Hematopoietic multipotent progenitor cell treated with erythropoietin and hydrocortisone succinate and interleukin-3 and kit ligand, for 6 days (in vitro differentiated cells): ENCODE data around the gene ALDH1B1.

Experiments
- DNase-seq: peaks from one replicate; pipeline ENCODE4 v3.0.0-alpha.2; 2015

Gene ALDH1B1

DNA sequence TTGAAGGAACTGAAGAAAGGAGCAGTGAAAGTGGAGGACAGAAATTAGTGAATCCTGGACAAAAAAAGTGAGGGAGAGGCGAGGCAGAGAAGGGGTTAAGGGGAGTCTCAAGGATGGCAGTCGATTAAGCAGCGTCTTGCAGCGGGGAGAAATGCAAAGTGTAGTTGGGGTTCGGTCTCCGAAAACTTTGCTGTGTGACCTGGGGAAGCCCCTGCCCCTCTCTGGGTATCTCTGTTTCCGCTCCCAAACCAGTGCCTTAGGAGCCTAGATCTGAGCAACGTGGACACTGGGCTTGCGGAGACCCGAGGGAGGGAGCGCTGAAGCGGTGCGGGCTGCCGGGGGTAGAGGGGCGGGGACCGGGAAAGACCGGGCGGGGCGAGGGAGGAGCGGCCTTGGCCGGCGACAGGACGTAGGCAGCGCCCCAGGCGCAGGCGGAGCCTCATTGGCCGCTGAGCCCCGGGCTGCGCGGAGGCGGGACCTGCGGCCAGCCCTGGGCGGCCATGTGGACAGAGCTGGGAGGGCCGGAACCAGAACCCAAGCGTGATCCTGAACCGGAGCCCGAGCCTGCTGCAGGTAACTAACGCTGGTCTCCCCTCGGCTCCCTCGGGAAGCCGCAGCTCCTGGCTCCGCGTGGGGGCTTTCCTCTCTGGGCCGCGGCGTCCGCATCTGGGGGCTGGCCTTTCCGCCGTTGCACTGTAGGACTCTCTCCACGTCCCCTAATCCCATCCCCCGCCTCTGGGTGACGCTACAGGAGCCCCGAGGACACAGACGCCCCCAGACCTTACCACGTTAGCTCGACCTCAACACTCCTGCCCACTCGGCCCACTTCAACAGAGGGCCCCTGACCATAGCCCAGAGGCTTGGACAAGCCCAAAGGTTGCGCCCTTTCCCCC is at the start of gene ALDH1B1:
Gene ALDH1B1, plus strand, starts transcription at position 468 of the 893 bp plus-strand sequence. CDS start 3,047 bp downstream, outside the sequence.
- DNase-seq: peak; percentile 91

DNA sequence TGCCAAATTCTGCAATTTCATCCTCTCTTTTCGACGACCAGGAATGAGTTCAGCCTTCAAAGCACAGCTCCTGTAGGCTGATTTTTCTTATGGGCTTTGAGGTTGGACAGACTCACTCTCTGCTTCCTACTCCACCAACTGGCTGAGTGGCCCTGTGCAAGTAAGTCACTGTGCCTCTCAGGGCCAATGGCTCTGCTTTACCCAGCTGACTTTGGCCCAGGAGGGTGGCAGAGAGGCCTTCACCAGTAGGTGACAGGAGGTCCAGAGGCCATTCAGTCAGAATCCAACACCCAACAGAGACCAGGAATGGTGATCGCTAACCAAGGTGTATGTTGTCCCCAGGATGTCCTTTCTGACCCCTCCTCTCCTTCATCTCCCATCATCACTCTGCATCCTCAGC is 49.5 kb upstream of the ALDH1B1 start:
- DNase-seq: no peak

DNA sequence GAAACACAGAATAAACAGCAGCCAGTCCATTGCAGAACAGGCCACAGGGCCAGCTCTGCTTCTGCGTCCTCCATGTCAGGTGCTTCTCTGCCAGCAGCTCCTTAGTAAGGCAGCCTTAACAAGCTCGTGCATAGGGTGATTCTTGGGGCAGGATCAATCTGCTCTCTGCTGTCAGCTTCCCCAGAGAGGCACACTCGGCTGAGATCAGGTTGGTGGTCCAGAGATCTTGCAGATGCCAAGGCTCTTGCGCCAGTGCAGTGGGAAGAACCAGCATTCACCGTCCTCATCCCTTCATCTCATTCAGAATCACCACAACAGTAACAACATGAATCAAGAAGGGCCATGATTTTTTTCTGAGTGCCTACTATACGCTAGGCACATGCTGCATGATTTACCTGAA is 49.0 kb upstream of the ALDH1B1 start:
- DNase-seq: no peak

DNA sequence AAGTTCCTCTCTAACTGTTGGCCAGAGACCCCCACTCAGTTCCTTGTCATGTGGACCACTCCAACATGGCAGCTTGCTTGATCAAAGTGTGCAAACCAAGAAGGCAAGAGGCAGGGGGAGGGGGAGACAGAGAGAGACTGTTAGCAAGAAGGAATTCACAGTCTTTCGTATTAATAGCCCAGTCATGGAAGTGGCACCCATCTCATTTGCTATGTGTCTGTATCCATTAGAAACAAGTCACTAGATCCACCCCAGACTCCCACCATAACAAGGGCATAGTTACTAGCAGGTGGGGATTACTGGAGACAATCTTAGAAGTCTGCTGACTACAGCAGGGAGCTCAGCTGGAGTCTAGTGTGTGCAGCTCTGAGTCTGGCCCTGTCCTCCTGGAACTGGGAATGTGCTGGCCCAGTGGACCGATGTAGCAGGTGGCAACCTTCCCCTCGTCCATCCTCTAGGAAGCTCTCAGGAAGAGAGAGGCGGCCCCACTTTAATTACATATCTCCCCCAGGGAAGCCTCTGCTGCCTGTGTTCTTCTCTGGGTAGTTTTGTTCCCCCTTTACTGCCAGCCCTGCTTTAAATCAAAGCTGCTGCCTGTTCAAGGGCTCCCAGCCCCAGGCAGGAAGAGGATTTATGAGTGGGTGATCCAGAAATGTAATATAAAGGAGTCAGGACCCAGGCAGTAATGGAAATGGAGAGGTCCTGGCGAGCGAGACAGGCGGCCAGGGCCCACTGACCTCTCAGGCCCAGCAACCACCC is 47.8 kb upstream of the ALDH1B1 start:
- DNase-seq: no peak

DNA sequence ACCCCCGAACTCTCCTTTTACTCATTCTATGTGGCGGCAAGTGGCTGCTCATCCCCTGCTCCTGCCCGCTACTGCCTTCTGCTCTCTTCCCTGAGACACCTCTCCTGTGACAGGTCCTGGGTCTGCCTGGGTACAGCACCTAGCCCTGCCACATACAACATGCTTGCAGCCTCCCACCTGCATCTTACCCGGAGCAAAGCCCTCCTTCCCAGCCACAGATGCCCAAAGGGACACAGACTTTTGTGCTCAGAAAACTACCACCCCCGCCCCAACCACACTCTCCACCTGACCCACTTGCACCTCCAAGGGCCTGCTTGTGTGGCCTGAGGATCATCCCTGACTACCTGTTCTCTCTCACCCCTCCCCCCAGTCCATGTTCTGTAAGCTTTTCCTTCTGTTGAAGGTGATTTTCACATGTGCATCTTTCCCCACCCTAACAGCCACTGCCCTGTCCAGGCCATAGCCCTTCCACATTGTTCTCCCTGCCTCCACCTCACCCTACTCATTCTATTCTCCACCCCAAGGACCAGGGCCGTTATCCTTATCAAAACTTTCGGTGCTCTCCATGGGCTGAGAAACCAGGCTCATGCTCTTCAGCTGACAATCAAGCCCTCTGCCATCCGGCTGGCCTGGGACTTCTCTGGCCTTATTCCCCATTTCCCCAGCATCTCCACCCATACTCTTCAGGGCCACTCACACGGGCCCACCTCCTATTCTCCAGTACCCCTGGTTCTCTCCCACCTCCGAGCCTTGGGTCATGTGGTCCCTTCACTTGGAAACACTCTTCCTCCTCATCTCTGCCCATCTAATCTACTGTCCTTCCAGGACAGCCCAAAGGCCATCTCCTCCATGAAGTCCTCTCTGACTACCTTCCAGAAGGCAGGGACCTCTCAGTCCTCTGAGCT is 46.4 kb upstream of the ALDH1B1 start:
- DNase-seq: no peak

GRCh38 chr9:38346811-38347210 is 45.7 kb upstream of the ALDH1B1 start:
- no peak for DNase-seq

DNA sequence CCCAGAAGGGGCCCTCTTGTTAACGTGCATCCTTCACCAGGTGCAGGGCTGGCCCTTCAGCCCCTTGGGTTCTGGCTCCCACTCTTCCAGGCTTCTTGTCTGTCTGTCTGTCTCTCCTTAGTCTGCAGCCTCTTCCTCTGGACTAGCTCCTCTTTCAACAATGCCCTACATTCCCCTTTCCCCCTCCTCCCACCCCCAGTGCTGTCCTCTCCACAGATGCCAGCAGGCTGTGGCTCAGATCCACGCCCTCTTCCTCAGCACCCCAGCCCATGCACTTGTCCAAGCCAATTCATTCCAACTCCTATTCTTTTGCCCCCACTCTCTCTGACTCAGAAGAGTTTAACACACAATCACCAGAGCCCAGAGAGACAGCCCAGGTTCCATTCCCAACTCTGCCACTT is 45.2 kb upstream of the ALDH1B1 start:
- no peak for DNase-seq

GRCh38 chr9:38347946-38348345 is 44.6 kb upstream of the ALDH1B1 start:
- DNase-seq: no peak

DNA sequence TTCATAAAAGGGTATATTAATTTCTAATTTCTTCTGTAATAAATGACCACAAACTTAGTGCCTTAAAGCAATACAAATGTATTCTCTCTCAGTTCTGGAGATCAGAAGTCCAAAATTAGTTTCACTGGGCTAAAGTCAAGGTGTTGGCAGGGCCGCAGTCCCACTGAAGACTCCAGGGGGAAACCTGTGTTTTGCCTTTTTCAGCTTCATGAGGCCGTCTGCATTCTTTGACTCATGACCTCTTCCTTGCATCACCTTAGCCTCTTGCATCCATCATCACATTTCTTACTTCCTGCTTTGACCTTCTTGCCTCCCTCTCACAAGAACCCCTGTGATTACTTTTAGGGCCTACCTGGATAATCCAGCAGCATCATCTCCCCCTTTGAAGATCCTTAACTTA is 42.0 kb upstream of the ALDH1B1 start:
- DNase-seq: no peak

GRCh38 chr9:38352530-38353328 is 39.8 kb upstream of the ALDH1B1 start:
- DNase-seq: no peak

- no peak for DNase-seq
Measured at GRCh38 chr9:38355115-38355514, 37.4 kb upstream of the ALDH1B1 start.

DNA sequence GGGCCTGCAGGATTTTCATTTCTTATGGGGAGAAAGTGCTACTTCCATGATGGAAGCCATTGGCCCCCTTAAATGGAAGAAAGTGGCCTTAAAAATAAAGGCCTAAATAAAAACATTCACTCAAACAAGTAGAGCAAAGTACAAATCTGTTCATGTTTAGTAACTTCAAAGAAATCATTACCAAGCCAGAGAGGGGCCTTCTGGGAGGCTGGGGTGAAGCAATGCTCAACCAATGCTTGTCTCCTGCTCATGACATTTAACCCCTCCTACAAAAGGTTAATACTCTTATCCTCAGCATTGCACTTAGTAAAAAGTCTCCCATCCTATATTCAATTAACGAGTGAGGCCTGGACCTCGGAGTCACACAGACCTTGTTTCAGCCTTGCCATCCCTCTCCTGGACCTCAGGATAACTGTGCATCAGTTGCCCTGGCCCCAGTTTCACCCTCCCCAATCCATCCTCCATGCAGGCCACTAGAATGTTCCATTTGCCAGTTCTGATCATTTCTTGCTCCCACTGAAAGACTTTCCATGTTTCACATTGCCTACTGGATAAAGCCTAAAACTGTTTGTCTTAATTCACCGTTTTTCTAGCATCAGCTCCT is 36.9 kb upstream of the ALDH1B1 start:
- DNase-seq: no peak

DNA sequence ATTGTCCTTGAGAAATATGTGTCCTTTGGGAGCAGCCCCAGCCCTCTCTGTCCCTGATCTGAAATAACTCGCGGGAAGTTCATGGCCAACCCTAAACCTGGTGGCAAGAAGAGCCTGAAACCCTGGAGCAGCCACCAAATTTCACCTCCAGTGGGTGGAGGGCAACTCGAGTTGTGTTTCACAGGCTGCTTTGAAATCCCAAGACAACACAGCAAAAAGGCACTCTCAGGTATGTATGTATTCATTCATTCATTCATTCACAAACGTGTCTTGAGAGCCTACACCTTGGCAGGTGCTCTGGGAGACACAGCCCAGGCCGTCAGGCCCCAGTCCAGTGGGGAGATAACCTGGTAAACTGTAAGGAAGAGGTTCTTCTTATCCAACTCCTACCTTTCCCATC is 35.7 kb upstream of the ALDH1B1 start:
- no peak for DNase-seq

DNA sequence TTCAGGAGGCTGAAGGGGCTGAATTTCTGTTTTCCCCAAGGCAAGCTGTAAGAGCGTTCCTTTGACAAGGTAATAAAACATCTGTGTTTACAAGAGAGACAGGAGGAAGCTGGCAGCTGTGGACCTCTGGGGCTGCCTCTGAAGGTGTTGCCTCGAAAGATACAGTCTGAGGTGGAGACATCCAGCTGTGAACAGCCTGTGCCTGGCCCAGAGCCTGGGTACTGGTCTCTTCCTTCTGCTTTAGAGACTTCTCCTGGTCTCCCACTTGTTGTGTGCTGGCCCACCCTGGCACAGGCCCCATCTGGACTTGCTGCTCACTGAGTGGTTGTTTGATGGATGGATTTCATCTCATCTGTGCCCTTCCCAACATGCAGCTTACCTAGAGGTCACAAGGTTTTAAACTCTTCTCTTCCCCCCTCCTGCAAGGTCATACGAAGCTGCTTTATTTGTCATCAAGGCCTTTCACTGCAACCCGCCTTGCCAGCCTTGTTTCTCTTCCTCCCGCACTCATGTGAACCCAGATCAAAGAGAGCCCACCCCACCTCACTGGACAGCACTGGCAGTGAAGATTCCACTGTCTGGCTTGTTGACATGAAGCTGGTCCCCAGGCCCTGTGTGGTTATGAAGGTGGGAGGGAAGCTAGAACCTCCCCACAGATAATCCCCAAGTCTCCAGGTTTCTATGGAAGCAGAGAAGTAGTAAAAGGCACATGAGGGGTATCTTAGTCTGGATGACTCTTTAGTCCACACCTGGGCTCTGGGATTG is 35.0 kb upstream of the ALDH1B1 start:
- no peak for DNase-seq

- DNase-seq: no peak
Measured at GRCh38 chr9:38358390-38359296, 33.9 kb upstream of the ALDH1B1 start.

DNA sequence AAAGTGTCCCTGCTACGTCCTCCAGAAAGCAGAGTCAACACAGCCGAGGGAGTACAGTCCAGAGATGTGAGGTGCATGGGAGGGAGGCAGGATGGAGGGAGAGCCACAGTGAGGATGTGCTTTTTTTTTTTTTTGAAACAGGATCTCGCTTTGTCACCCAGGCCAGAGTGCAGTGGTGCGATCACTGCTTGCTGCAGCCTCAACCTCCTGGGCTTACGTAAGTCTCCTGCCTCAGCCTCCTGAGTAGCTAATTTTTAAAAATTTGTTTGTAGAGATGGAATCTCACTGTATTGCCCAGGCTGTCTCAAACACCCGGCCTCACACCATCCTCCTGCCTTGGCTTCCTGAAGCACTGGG is 33.2 kb upstream of the ALDH1B1 start:
- no peak for DNase-seq

- DNase-seq: no peak
Measured at GRCh38 chr9:38359689-38360385, 32.7 kb upstream of the ALDH1B1 start.

DNA sequence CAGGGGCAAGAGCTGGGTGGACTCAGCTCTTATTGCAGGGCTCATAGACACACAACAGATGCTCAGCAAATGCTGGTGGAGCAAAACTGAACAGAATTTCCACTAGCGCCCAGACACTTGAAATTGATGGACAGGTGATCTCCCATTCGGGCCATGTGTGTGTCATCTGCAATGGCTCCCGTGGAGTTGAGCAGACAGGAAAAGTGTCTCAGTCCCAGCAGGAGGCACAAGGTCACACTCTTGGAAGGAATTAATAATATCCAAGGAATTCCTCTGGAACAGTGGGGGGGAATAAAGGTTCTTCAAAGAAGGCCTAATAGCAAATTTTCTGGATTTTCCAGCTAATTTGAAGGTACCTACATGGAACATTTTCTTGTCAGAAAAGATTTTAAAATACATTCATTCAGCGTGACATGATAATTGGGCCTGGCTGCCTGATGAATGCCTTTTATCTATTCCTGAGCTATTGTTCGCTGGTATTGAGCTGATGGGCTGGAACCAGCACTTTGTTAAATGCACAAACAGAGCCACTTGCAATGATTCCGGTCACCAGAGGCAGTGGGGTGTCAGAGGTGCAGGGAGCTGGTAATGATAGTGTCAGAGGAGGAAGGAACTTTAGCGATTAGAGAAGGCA is 31.5 kb upstream of the ALDH1B1 start:
- no peak for DNase-seq

- DNase-seq: no peak
Measured at GRCh38 chr9:38361473-38361850, 31.0 kb upstream of the ALDH1B1 start.
